NCI-H526 treated with DMSO at 0.1 percent for 48 hours (cell line): Measurements from ENCODE around the gene NOM1.
A peak's percentile ranks its signal among the peaks of the same experiment; 100 is the strongest.

Experiments
- DNase-seq: peaks from one replicate; lab custom pipeline; 2025; lab: John Stamatoyannopoulos, UW

Gene NOM1

GRCh38 chr7:157005456-157006204 is 56.1 kb downstream of the NOM1 start:
- no peak for DNase-seq

DNA sequence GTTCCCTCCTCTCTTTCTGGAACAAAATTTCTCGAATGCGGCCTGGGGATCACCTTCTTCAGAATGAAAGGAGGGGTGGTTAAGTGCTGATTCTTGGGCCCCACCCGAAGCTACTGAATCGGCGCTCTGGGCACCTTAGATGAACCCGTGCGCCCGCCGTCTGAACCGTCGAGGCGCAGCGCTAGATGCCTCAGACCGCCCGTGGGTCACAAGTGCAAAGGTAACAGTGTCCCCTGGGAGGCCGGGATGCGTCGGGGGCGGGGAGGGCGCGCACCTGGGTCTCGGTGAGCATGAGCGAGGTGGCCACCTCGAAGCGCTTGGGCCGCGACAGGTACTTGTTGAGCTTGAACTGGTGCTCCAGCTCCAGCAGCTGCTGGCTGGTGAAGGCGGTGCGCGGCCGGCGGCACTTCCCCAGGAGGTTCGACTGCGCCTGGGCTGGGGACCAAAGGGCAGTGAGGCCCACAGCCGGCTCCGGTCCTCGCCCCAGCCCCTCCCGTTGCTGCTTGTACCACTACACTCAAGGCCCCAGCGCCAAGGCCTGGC is 56.8 kb downstream of the NOM1 start:
- no peak for DNase-seq

GRCh38 chr7:157006829-157007469 is 57.4 kb downstream of the NOM1 start:
- DNase-seq: no peak

- peak; percentile 91 for DNase-seq
These were observed 58.1 kb downstream of the NOM1 start for GRCh38 chr7:157007470-157008066.

GRCh38 chr7:157008206-157009169 is 59.0 kb downstream of the NOM1 start:
- DNase-seq: peak; percentile 42

- DNase-seq: peak; percentile 44
These were observed 59.8 kb downstream of the NOM1 start for GRCh38 chr7:157009170-157009777.

GRCh38 chr7:157009778-157010587 is 60.5 kb downstream of the NOM1 start:
- DNase-seq: no peak

GRCh38 chr7:157010588-157011332 is 61.2 kb downstream of the NOM1 start, which contains the start of gene MNX1:
Gene MNX1 (minus strand): TSS chr7:157010663. CDS start chr7:157010350, 313 bp downstream.
- DNase-seq: peak; percentile 90

DNA sequence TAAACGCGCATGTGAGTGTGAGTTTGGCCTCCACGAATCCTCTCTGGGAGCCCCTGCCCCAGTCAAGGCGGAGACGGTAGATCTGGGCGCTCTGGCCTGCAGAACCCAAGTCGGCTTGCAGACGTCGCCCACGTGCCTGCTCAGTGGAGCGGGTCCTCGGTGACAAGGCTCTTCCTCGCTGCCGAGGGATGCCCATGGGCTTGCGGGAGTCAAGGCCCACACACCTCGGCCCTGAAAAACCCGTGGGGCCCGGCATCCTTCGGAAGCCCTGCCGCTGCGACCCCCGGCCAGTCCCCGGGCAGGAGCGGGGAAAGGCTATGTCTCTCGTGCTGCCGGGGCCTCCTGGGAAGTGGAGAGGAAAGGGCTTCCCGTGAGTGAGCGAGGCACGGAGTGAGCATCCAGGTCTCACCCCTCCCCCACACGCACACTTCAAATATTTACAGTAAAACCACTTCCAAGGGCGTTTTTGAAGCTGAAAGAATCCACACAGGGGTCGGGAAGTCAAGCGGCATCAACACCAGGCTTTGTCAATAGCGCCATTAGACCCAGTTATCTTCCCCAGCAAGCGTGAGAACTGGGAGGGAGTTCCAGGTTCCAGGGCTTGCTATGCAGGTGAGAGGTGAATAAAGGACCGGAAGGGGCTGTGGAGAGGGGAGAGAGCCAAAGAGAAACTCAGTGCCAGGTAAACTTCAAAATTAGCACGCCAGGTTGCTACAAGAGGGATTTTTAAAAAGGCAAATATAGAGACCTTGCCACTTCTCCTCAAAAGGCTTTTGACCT is 62.0 kb downstream of the NOM1 start:
- DNase-seq: peak; percentile 81

- no peak for DNase-seq
These were observed 62.6 kb downstream of the NOM1 start for GRCh38 chr7:157012113-157012547.

DNA sequence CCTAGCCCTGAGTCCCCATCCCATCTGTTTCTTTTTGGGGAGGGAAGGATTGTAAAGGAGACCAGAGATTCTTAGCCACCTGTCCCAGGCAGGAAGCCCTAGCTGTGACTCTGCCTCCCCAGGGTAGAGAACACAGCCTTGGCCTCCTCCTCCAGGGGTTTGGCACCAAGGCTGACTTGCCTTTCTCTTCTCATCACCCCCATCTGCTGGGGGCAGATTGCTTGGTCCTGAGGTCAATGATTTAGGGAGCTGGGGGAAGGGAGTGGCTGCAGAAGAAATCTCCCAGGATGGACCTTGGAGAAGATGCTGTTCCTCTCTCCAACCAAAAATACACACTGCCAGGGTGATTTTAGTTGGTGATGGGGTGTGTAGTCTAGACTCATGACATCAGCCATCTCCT is 63.6 kb downstream of the NOM1 start:
- no peak for DNase-seq

- peak; percentile 60 for DNase-seq
These were observed 64.4 kb downstream of the NOM1 start for GRCh38 chr7:157013602-157014549.

DNA sequence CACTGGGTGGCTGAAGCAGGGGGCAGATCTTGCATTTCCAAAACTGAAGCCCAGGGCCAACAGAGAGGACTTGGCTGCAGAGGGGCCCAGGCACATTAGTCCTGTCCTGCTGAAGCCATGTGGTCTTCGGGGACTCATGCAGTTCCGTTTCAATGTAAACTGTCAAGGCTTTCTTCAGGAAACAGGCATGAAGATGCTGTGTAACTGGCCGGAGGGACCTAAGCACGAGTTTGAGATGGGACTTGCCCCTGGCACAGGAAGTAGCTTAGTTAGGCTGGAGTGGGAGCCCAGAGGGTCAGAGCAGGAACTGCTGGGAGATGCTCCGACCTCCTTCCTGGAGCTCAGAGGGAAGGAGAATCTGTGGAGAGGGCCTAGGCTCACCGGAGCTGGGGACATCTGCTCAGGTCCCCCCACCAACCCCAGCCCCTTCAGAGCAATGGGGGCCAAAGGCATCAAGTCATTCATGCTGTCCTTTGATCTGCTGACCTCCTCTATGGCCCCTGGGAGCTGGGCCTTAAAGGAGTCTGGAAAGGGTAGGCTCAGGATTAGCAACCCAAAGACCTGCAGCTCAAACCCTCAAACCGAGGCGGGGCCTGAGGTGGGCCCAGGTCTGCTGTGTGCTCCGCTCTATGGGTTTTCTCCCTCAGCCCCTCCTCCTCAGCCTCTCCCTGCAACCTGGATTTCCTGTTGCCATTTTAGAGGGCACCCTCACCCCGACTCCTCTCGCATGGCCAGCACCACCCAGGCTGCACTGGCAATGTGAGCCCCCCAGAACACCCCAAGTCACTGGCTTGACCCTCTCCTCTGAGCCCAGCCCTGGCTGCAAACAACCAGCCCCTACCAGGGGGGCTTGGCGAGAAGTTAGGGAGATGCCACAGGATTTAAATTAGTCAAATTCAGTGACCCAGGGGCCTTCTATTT is 65.4 kb downstream of the NOM1 start:
- DNase-seq: no peak

DNA sequence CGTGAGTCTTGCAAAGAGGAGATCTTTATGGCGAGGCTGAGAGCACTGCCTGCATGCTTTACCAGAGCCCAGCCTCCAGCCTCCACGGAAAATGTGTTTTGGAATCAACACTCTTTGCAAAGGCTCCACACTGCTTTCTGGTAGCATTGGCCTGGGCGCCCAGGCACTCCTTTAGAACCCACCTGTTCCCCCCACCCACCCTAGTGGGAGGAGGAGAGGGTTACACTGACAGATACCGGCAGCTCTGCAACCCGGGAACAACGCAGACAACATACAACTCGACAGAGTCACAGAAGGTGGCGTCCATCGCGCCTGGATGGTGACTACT is 66.5 kb downstream of the NOM1 start:
- no peak for DNase-seq

DNA sequence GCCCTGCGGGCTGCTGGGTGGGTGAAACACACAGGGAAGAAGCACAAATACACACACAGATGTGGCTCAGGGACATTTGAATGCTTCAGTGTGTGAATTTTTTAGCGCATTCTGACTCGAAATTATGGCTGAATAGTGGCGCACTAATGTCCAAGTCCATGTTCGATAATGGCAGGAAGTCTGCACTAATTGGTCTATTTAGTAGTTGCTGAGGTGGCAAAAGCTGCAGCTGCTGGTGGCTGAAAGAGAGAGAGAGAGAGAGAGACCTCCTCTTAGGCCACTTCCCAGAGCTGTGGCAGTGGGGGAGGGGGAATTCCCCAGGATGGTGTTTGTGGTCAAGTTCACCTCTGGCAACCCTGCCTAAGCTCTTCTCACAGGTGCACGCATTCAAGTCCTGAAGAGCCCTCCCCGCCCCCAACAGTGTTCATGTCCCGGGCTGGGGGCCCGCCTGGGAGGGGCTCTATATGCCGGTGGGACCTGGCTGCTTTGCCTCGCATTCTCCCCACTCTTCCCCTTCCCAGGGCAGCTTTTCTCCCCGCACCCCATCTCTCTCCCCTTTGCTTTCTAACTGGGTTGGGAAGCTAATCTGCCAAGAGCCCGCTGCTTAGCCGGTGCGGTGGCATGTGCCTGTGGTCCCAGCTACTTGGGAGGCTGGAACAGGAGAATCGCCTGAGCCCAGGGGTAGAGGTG is 67.0 kb downstream of the NOM1 start:
- DNase-seq: peak; percentile 50

GRCh38 chr7:157017149-157017548 is 67.6 kb downstream of the NOM1 start:
- no peak for DNase-seq
